Smooth muscle cell (in vitro differentiated cells): ENCODE results near the gene EFCAB6. TPM values are rescaled to one million over a fixed set of nuclear protein-coding genes. Genes with fewer than 3 reads are reported as not detected.

Source experiments
- DNase-seq: peaks from one replicate; lab custom pipeline; 2025; ENCODE audit not compliant: unreplicated experiment; lab: John Stamatoyannopoulos, UW
- H2AFZ ChIP-seq: fragments of 200-600 bp; sonication (generic); 2 replicates; pipeline ENCODE4 v1.6.0; 2016; ENCODE audit warnings: antibody characterized with exemption, low read depth, mild to moderate bottlenecking
- H3F3A ChIP-seq: fragments of 200-600 bp; sonication (generic); 2 replicates; pipeline ENCODE4 v1.6.0; 2017; ENCODE audit warnings: antibody characterized with exemption, low read depth
- H3K27ac ChIP-seq: fragments of 200-600 bp; sonication (generic); 2 replicates; pipeline ENCODE4 v1.5.1; 2016; ENCODE audit warnings: low read depth, mild to moderate bottlenecking
- H3K27me3 ChIP-seq: fragments of 200-600 bp; sonication (generic); 2 replicates; pipeline ENCODE4 v1.6.1; 2016; ENCODE audit warnings: low read depth, mild to moderate bottlenecking
- H3K36me3 ChIP-seq: fragments of 200-600 bp; sonication (generic); 2 replicates; pipeline ENCODE4 v1.5.1; 2016; ENCODE audit warnings: low read depth
- H3K4me1 ChIP-seq: fragments of 200-600 bp; sonication (generic); 2 replicates; pipeline ENCODE4 v1.5.1; 2016; ENCODE audit warnings: low read depth
- H3K4me2 ChIP-seq: fragments of 200-600 bp; sonication (generic); 2 replicates; pipeline ENCODE4 v1.6.0; 2016; ENCODE audit warnings: mild to moderate bottlenecking
- H3K4me3 ChIP-seq: fragments of 200-600 bp; sonication (generic); 2 replicates; pipeline ENCODE4 v1.5.1; 2016; ENCODE audit warnings: mild to moderate bottlenecking
- H3K79me2 ChIP-seq: fragments of 200-600 bp; sonication (generic); 2 replicates; pipeline ENCODE4 v1.6.0; 2016; ENCODE audit warnings: low read depth, mild to moderate bottlenecking
- H3K9ac ChIP-seq: fragments of 200-600 bp; sonication (generic); 2 replicates; pipeline ENCODE4 v1.6.0; 2016; ENCODE audit warnings: low read depth
- H3K9me3 ChIP-seq: fragments of 200-600 bp; sonication (generic); replicated peaks from 2 replicates; pipeline ENCODE4 v1.5.1; 2016; ENCODE audit warnings: low read depth
- H4K20me1 ChIP-seq: fragments of 200-600 bp; sonication (generic); 2 replicates; pipeline ENCODE4 v1.6.0; 2016; ENCODE audit warnings: low read depth
- WGBS: methylation state at CpG from one replicate; pipeline ENCODE4 v1.1.7; 2016; ENCODE audit warnings: low lambda C conversion rate; 5-methylcytosine and 5-hydroxymethylcytosine counted together
- polyA plus RNA-seq: library from polyadenylated mRNA; unstranded; fragments of >200 nt; fragmentation: Nextera tagmentation; extraction: Ambion mirVana; gene quantifications from 2 replicates; pipeline ENCODE4 v1.2.1, GENCODE V29; 2016
- total RNA-seq: library from RNA; depleted of rRNA; stranded (reverse); fragments of >200 nt; gene quantifications from 2 replicates; pipeline ENCODE4 v1.2.3, GENCODE V29; 2014
- TF ChIP-seq, protein P1 (sequence below): fragments of 200-600 bp; sonication (generic); IDR thresholded peaks from 2 replicates; pipeline ENCODE4 v1.5.1; 2017; ENCODE audit warnings: borderline replicate concordance, mild to moderate bottlenecking, antibody characterized with exemption; ENCODE audit not compliant: insufficient read depth, poor library complexity, severe bottlenecking

The EFCAB6 gene
- total and polyA plus RNA-seq, 2 experiments from 2014 or later: 0.80 to 2.9 TPM

DNA sequence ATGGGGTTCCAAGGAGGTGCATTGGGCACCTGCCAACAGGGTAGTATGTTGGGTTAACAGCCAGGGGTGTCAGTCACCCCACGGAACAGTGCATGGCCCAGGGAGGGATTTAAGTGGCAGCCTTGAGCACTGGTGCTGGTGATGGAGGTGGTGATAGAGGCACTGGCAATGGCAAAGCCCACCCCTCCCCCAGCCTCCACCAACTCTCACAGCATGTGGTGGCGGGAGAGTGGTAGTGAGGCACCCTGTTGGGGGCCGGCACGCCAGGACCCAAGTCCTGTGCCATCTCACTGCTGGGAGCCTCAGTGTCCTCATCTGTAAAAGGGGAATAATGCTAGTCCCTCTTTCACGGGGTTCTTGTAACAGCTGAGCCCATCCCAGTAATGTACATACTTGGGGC lies 318.8 kb downstream of the EFCAB6 start:
- Histone ChIP-seq H3K4me2 (no peak overlapping the region), H3K4me1 (no peaks in the 10 kb centered on the region), H3K27me3 (no peaks in the 10 kb centered on the region), H2AFZ (no peak overlapping the region), H3K4me3 (no peak overlapping the region), H4K20me1 (no peaks in the 10 kb centered on the region), H3K36me3 (no peaks in the 10 kb centered on the region), H3F3A (no peaks in the 10 kb centered on the region), H3K79me2 (no peaks in the 10 kb centered on the region), H3K27ac (no peak overlapping the region), H3K9ac (no peak overlapping the region), H3K9me3 (no peaks in the 10 kb centered on the region)
- DNase-seq: no peak
- TF ChIP-seq, protein P1, sequence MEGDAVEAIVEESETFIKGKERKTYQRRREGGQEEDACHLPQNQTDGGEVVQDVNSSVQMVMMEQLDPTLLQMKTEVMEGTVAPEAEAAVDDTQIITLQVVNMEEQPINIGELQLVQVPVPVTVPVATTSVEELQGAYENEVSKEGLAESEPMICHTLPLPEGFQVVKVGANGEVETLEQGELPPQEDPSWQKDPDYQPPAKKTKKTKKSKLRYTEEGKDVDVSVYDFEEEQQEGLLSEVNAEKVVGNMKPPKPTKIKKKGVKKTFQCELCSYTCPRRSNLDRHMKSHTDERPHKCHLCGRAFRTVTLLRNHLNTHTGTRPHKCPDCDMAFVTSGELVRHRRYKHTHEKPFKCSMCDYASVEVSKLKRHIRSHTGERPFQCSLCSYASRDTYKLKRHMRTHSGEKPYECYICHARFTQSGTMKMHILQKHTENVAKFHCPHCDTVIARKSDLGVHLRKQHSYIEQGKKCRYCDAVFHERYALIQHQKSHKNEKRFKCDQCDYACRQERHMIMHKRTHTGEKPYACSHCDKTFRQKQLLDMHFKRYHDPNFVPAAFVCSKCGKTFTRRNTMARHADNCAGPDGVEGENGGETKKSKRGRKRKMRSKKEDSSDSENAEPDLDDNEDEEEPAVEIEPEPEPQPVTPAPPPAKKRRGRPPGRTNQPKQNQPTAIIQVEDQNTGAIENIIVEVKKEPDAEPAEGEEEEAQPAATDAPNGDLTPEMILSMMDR: no peak
- WGBS: 76% methylated on average over 5 of the region's 5 CpGs

DNA sequence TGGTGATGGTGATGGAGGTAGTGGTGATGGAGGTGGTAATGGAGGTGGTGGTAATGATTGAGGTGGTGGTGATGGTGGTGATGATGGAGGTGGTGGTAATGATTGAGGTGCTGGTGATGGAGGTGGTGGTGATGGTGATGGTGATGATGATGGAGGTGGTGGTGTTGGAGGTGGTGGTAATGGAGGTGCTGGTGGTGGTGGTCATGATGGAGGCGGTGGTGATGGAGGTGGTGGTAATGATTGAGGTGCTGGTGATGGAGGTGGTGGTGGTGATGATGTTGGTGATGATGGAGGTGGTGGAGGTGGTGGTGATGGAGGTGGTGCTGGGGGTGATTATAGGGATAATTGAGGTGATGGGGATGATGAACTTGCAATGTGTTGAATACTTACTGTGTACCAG lies 320.4 kb downstream of the EFCAB6 start:
- H3K4me1 ChIP-seq: no peaks in the 10 kb centered on the region
- no peaks in the 10 kb centered on the region for H3K79me2 ChIP-seq
- H3K27ac ChIP-seq: no peak overlapping the region
- no peak overlapping the region for H3K9ac ChIP-seq
- no peaks in the 10 kb centered on the region for H3K36me3 ChIP-seq
- TF ChIP-seq, protein P1: no peak
- no peaks in the 10 kb centered on the region for H3K9me3 ChIP-seq
- no peak overlapping the region for H2AFZ ChIP-seq
- H3K27me3 ChIP-seq: no peaks in the 10 kb centered on the region
- H3K4me3 ChIP-seq: no peak overlapping the region
- 88% methylated on average over 1 of the region's 1 CpG for WGBS
- H3K4me2 ChIP-seq: no peak overlapping the region
- no peaks in the 10 kb centered on the region for H3F3A ChIP-seq
- DNase-seq: no peak
- no peaks in the 10 kb centered on the region for H4K20me1 ChIP-seq

GRCh38 chr22:43491177-43491576 lies 320.9 kb downstream of the EFCAB6 start:
- H3K9me3 ChIP-seq: no peaks in the 10 kb centered on the region
- H3K4me1 ChIP-seq: no peaks in the 10 kb centered on the region
- TF ChIP-seq, protein P1: no peak
- H3K9ac ChIP-seq: no peak overlapping the region
- no peaks in the 10 kb centered on the region for H3K79me2 ChIP-seq
- H3K27me3 ChIP-seq: peaks cover 1% of the 10 kb centered on the region
- WGBS: 51% methylated on average over 3 of the region's 3 CpGs
- no peak for DNase-seq
- H3F3A ChIP-seq: no peaks in the 10 kb centered on the region
- no peak overlapping the region for H3K27ac ChIP-seq
- H3K36me3 ChIP-seq: no peaks in the 10 kb centered on the region
- H3K4me3 ChIP-seq: no peak overlapping the region
- H2AFZ ChIP-seq: no peak overlapping the region
- H4K20me1 ChIP-seq: no peaks in the 10 kb centered on the region
- no peak overlapping the region for H3K4me2 ChIP-seq

DNA sequence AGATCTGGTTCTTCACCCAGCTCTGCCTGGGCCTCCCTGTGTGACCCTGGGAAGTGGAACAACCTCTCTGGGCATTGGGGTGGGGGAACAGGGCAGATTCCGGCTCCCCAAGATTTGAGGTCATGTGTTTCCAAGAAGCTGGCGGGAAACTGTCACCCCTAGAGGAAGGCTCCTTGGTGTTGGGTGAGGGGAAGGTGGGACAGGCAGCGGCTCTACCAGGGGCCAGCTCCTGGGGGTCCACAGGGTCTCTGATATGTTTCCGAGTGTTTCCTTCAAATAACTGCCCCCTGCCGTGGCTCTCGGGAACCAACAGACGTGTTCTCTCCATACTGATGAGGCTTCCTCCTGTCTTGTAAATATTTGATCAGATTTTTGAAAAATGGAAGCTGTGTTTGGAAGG lies 321.8 kb downstream of the EFCAB6 start:
- Histone ChIP-seq H3K9ac (no peak overlapping the region), H3K79me2 (no peaks in the 10 kb centered on the region), H3K9me3 (no peaks in the 10 kb centered on the region), H3K27ac (no peak overlapping the region), H3K4me3 (no peak overlapping the region), H3K36me3 (no peaks in the 10 kb centered on the region), H3K4me2 (no peak overlapping the region), H3F3A (no peaks in the 10 kb centered on the region), H4K20me1 (no peaks in the 10 kb centered on the region), H3K27me3 (peaks cover 3% of the 10 kb centered on the region), H2AFZ (no peak overlapping the region), H3K4me1 (no peaks in the 10 kb centered on the region)
- no peak for DNase-seq
- WGBS: 88% methylated on average over 7 of the region's 7 CpGs
- TF ChIP-seq, protein P1: no peak
